HUDEP-2 (cell line): ENCODE results near the gene RAB40AL.

Experiments used
- DNase-seq, 76 experiments: peaks; one replicate each; lab custom pipeline; 2025; ENCODE audit not compliant: unreplicated experiment in 76 of 76; lab: John Stamatoyannopoulos, UW

Gene RAB40AL

GRCh38 chrX:102979536-102979935 is 42.5 kb downstream of the RAB40AL start:
- no peak for DNase-seq

GRCh38 chrX:102983205-102983604 is 46.1 kb downstream of the RAB40AL start:
- DNase-seq = no peak

GRCh38 chrX:102985192-102985591 is 48.1 kb downstream of the RAB40AL start:
- DNase-seq = no peak
